Lower leg skin (tissue), 3 donors: ENCODE results near the gene DLGAP1.

Experiments used
- POLR2A ChIP-seq, 2 donors: fragments of 450-650 bp; IDR thresholded peaks; one replicate each; pipeline ENCODE4 v1.6.1; 2016 to 2017; ENCODE audit warnings: antibody characterized with exemption in 2 of 2, mild to moderate bottlenecking in 1 of 2, moderate library complexity in 1 of 2
- TF ChIP-seq, protein P1 (sequence below), 3 donors: fragments of 450-650 bp; IDR thresholded peaks; one replicate each; pipeline ENCODE4 v1.5.1; 2016; ENCODE audit warnings: antibody characterized with exemption in 3 of 3, mild to moderate bottlenecking in 3 of 3, moderate library complexity in 2 of 3

DNA sequence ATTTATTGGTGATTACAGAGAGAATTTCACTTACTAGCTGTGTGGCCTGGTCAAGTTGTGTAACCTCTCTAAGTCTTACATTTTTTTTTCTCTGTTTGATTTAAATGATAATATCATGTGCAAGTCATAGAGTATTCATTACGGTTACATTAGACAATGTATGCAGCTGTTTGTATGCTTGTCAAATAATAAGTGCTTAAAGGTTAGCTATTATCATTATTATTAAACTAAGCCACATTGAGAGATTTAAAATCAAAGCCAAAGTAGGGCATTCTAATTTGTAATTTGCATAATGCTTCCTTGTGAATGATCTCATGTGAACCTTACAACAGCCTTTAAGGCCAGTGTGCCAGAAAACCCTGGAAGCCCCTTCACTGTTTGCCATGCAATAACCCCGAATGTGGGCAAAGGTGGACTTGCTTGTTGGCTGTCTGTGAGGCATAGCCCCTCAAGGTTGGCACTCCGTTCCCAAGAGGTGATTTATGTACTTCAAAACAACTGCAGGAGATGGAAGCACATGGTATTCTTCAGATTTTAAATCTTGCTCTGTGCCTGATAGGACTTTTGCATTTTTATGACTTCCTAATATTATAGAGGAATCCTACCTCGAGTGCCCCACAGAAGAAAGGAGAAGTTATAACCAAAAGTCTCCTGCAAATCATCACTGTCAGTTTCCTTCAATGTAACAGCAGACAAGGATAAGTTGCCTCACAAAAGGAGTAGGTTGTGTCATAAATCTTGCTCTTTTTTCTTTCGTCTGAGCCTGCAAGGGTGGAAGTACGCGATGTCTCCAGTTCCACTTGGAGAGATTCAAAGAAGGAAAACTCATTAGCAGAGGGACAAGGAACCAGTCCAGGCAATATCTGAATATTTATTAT is 733.1 kb downstream of the DLGAP1 start:
- TF ChIP-seq, protein P1, sequence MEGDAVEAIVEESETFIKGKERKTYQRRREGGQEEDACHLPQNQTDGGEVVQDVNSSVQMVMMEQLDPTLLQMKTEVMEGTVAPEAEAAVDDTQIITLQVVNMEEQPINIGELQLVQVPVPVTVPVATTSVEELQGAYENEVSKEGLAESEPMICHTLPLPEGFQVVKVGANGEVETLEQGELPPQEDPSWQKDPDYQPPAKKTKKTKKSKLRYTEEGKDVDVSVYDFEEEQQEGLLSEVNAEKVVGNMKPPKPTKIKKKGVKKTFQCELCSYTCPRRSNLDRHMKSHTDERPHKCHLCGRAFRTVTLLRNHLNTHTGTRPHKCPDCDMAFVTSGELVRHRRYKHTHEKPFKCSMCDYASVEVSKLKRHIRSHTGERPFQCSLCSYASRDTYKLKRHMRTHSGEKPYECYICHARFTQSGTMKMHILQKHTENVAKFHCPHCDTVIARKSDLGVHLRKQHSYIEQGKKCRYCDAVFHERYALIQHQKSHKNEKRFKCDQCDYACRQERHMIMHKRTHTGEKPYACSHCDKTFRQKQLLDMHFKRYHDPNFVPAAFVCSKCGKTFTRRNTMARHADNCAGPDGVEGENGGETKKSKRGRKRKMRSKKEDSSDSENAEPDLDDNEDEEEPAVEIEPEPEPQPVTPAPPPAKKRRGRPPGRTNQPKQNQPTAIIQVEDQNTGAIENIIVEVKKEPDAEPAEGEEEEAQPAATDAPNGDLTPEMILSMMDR (IDR thresholded peaks at IDR 0.05): no peak
- no peak for TF ChIP-seq POLR2A (IDR thresholded peaks at IDR 0.05)
